Activated naive CD8-positive, alpha-beta T cell treated with anti-CD3 and anti-CD28 coated beads for 36 hours (primary cell): ENCODE data around the gene ZNF462. TPM values are rescaled to one million over a fixed set of nuclear protein-coding genes. Genes with fewer than 3 reads are reported as not detected.
"Not testable (repeated sequence)": the region's sequence is repeated elsewhere in the genome, so short reads cannot be mapped to it uniquely, and the experiment has no call there.

ENCODE experiments used
- DNase-seq: peaks from one replicate; pipeline ENCODE4 v3.0.0; 2021
- H3K27ac Mint-ChIP-seq: one replicate; pipeline ENCODE4 v1.8.0; 2022; ENCODE audit warnings: mild to moderate bottlenecking, moderate library complexity, mixed read lengths
- H3K27me3 Mint-ChIP-seq: one replicate; pipeline ENCODE4 v1.8.0; 2022; ENCODE audit warnings: mild to moderate bottlenecking, mixed read lengths
- H3K36me3 Mint-ChIP-seq: one replicate; pipeline ENCODE4 v1.8.0; 2021; ENCODE audit warnings: mild to moderate bottlenecking, mixed read lengths
- H3K4me1 Mint-ChIP-seq: one replicate; pipeline ENCODE4 v1.8.0; 2021; ENCODE audit warnings: mixed read lengths
- H3K4me3 Mint-ChIP-seq: one replicate; pipeline ENCODE4 v1.8.0; 2022; ENCODE audit warnings: mild to moderate bottlenecking, moderate library complexity, mixed read lengths
- H3K9me3 Mint-ChIP-seq: one replicate; pipeline ENCODE4 v1.8.0; 2022; ENCODE audit warnings: mixed read lengths
- total RNA-seq, 2 experiments: library from RNA; stranded (reverse); gene quantifications; one replicate each; pipeline ENCODE4 v1.2.3, GENCODE V29; 2021

ZNF462 gene
- total RNA-seq, 2 experiments from 2014 or later, result 0.23 TPM; not detected in 1

DNA sequence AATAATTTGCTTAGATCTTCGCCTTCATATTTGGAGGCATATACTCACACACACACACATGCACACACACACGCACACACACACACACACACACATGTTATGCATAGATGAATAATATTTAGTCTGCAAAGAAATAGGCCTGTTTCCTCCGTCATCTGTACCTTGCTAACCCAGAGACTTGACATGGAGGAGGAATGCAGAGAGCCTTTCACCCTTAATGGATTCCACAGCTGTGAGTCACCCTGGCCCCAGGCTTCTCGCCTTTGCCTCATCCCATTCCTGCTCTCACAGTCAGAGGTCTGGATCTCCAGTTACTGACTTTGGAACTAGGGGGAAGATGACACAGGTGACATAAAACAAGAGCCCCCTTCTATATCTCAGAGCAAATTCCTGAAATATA is 29.7 kb downstream of the ZNF462 start:
- Mint-ChIP-seq H3K4me1 (no peaks in the 10 kb centered on the region), H3K36me3 (no peaks in the 10 kb centered on the region), H3K9me3 (no peaks in the 10 kb centered on the region), H3K27me3 (no peaks in the 10 kb centered on the region), H3K4me3 (no peak overlapping the region), H3K27ac (no peak overlapping the region)
- no peak for DNase-seq

DNA sequence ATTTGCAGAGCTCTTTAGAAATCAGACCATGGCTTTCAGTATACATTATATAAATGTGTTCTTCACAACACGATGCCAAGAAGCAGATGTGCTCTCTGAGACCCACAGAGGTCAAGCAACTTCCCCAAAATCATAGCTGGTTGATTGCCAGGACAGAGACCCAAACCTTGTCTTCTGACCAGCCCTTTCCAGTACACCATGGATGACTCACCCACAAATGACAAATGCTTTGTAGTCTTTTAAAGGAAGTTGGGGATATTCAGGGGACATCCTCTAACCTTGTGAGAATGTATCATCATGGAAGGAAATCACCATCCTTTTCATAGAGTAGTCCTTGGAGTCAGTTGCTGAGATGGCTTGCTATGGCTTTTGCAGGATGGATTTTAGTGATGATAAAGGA is 30.1 kb downstream of the ZNF462 start:
- Mint-ChIP-seq H3K36me3 (no peaks in the 10 kb centered on the region), H3K9me3 (no peaks in the 10 kb centered on the region), H3K27me3 (no peaks in the 10 kb centered on the region), H3K4me3 (no peak overlapping the region), H3K27ac (no peak overlapping the region), H3K4me1 (no peaks in the 10 kb centered on the region)
- no peak for DNase-seq

DNA sequence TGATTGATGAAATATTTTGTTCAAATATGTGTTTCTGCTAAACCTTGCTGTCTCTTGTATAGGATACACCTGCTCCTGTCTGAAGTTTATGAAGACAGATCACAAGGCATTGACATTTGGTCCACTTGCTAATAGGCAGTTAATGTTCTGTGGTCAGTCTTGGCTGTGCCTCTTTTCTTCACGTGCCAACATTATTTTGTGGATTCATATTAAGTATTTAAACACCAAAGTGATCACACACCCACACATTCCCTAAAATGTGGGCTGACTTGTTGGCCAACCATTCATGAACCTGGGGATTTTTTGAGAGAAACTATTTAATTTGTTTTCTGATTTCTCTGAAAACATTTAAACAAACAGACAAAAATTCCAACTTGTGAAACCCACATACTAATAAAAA is 33.7 kb downstream of the ZNF462 start:
- peaks cover 4% of the 10 kb centered on the region for H3K9me3 Mint-ChIP-seq
- no peaks in the 10 kb centered on the region for H3K4me1 Mint-ChIP-seq
- no peaks in the 10 kb centered on the region for H3K36me3 Mint-ChIP-seq
- DNase-seq, result no peak
- no peak overlapping the region for H3K27ac Mint-ChIP-seq
- no peaks in the 10 kb centered on the region for H3K27me3 Mint-ChIP-seq
- no peak overlapping the region for H3K4me3 Mint-ChIP-seq

- DNase-seq, result no peak
- Mint-ChIP-seq H3K27me3 (no peaks in the 10 kb centered on the region), H3K27ac (no peak overlapping the region), H3K4me1 (no peaks in the 10 kb centered on the region), H3K36me3 (no peaks in the 10 kb centered on the region), H3K9me3 (peaks cover 5% of the 10 kb centered on the region), H3K4me3 (no peak overlapping the region)
Observed at GRCh38 chr9:106897236-106897635, 34.3 kb downstream of the ZNF462 start.

- H3K4me3 Mint-ChIP-seq, result no peak overlapping the region
- no peak for DNase-seq
- no peak overlapping the region for H3K27ac Mint-ChIP-seq
- no peaks in the 10 kb centered on the region for H3K27me3 Mint-ChIP-seq
- H3K9me3 Mint-ChIP-seq, result peaks cover 9% of the 10 kb centered on the region
- H3K4me1 Mint-ChIP-seq, result no peaks in the 10 kb centered on the region
- H3K36me3 Mint-ChIP-seq, result no peaks in the 10 kb centered on the region
Observed at GRCh38 chr9:106897751-106898150, 34.8 kb downstream of the ZNF462 start.

DNA sequence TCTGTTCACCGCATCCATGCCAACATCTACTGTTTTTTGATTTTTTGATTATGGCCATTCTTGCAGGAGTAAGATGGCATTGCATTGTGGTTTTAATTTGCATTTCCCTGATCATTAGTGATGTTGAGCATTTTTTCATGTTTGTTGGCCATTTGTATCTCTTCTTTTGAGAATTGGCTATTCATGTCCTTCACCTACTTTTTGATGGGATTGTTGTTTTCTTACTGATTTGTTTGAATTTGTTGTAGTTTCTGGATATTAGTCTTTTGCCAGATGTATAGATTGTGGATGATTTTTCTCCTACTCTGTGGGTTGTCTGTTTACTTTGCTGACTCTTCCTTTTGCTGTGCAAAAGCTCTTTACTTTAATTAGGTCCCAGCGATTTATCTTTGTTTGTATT is 37.6 kb downstream of the ZNF462 start:
- not testable (repeated sequence) for H3K27me3 Mint-ChIP-seq, H3K36me3 Mint-ChIP-seq, H3K4me3 Mint-ChIP-seq, DNase-seq, H3K4me1 Mint-ChIP-seq, H3K27ac Mint-ChIP-seq
- H3K9me3 Mint-ChIP-seq, result peaks cover 23% of the 10 kb centered on the region

DNA sequence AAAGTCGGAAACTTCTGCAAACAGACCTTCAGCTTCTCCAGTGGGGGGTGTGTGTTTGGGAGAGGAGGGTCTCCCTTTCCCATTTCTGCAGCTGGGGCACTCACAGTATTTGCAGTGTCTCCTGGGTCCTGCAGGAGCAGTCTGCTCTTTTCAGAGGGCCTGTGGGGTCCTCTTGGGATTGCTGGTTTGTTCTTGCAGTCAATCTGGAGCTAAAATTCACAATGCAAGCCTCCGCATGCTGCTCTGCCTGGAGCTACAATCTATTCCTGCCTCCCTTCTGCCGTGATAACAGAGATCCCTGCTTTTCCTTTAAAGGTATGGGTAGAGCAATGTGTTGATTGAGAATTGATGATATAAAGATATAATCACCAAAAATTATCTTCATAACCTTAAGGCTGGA is 43.2 kb downstream of the ZNF462 start:
- no peak for DNase-seq
- Mint-ChIP-seq H3K4me1 (no peaks in the 10 kb centered on the region), H3K36me3 (peaks cover 1% of the 10 kb centered on the region), H3K27ac (no peak overlapping the region), H3K4me3 (no peak overlapping the region), H3K9me3 (peaks cover 19% of the 10 kb centered on the region), H3K27me3 (no peaks in the 10 kb centered on the region)

DNA sequence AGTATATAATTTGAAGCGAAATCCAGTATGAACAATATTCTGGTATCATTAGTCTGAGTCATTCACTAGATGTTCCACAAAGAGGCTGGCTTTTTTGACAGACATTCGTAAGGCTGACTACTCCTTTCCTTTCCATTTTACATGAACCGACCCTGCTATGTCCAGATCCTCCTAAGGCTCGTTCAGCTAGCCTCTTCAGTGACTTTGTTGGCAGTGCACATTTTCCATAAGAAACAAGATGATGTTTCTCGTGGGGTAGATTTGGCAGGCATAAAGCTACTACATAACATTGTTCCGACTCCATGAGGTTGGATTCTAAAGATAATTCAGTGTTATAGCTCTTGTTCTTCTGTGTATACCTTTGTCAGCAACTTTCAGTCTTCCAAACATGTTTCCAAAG is 49.0 kb downstream of the ZNF462 start:
- no peak for DNase-seq
- no peaks in the 10 kb centered on the region for H3K9me3 Mint-ChIP-seq
- H3K27me3 Mint-ChIP-seq, result no peaks in the 10 kb centered on the region
- H3K4me1 Mint-ChIP-seq, result no peaks in the 10 kb centered on the region
- H3K27ac Mint-ChIP-seq, result no peak overlapping the region
- H3K4me3 Mint-ChIP-seq, result no peak overlapping the region
- no peaks in the 10 kb centered on the region for H3K36me3 Mint-ChIP-seq

DNA sequence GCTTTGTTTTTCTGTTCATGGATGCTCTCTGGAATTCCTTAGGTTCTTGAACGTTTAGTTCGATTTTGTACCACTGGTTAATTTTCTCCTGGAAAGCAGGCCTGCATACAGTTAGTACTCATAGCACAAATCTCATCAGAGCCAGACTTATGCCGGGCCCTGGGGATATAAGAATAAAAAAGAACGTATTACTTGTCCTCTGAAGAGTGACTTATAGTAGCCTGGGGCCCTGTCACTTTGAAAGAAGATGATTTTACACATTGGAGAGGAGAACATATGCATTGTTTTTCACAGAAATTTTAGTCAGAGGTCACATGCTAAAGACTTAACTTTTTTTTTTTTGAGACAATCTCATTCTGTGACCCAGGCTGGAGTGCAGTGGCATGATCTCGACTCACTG is 50.3 kb downstream of the ZNF462 start:
- Mint-ChIP-seq H3K4me1 (no peaks in the 10 kb centered on the region), H3K4me3 (no peak overlapping the region), H3K9me3 (no peaks in the 10 kb centered on the region), H3K36me3 (no peaks in the 10 kb centered on the region), H3K27ac (no peak overlapping the region), H3K27me3 (no peaks in the 10 kb centered on the region)
- DNase-seq, result no peak

GRCh38 chr9:106915851-106916250 is 52.9 kb downstream of the ZNF462 start:
- Mint-ChIP-seq H3K27me3 (no peaks in the 10 kb centered on the region), H3K4me1 (no peaks in the 10 kb centered on the region), H3K9me3 (no peaks in the 10 kb centered on the region), H3K27ac (no peak overlapping the region), H3K4me3 (no peak overlapping the region), H3K36me3 (no peaks in the 10 kb centered on the region)
- DNase-seq, result no peak

DNA sequence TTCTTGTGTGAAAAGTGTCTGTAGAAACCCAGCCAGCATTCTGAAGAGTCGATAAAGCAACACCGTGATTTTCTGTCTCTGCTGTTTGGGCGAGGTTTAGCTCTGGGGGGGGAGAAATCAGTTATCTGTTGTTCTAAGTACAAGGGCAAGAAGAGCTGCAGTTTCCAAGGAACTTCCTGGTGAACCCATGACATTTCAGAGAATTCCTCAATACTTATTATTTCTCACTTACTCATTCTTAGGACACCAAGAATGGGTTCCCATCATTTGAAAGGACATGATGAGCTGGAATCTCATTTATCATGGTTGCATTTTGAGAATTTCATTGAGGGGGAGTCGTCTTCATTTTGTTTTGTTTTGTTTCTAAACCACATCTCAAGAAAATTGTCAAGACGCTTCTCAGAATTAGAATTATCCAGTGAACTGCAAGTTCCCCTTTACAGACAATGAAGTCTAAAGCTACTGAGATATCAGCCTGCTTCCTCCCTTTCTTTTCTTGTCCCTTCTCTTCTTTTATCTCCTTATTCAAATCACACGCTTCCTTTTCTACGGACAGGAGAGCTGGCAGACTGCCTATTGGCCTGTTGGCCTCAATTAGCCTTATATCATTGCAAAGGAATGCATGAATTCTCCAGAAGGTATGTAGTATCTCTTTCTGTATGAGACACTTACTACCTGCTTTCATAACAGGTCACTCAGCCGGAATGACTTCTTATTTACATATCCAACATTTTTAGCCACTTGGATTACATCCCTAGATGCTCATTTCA is 53.7 kb downstream of the ZNF462 start:
- no peaks in the 10 kb centered on the region for H3K9me3 Mint-ChIP-seq
- no peak overlapping the region for H3K27ac Mint-ChIP-seq
- H3K4me3 Mint-ChIP-seq, result no peak overlapping the region
- H3K27me3 Mint-ChIP-seq, result no peaks in the 10 kb centered on the region
- no peak for DNase-seq
- H3K36me3 Mint-ChIP-seq, result no peaks in the 10 kb centered on the region
- peaks cover 7% of the 10 kb centered on the region for H3K4me1 Mint-ChIP-seq

DNA sequence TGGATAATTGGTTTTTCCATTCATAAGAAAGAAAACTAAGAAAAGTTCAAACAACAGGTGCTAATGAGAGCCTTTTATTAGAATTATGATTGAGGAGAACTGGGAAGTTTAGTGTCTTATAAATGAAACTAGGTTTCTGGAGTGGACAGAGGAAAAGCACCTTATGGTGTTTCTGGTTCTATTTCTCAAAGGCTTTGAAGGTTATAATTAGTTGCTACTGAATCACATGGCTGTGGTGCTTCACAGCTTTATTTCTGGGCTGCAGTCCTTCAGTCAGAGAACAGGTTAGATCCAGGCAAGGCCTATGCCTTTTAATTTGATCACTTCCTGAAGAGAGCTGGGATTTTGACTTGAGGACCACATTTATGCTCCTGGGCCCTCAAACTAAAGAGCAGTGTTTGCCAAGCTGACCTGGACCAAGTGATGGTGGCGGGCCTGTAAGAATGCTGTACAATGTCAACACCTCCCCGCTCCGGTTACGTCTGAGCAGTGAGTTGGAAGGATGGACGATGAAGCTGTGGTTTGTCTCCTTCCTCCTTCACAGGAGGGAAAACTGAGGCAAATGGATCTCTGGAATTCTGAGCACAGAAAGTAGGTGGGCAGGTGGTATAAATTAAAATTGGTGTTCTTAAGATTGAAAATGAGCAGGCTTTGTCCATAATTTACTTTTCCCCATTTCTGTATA is 56.0 kb downstream of the ZNF462 start:
- H3K4me3 Mint-ChIP-seq, result no peak overlapping the region
- DNase-seq, result no peak
- no peaks in the 10 kb centered on the region for H3K9me3 Mint-ChIP-seq
- no peaks in the 10 kb centered on the region for H3K36me3 Mint-ChIP-seq
- no peak overlapping the region for H3K27ac Mint-ChIP-seq
- H3K27me3 Mint-ChIP-seq, result no peaks in the 10 kb centered on the region
- H3K4me1 Mint-ChIP-seq, result peaks cover 9% of the 10 kb centered on the region

DNA sequence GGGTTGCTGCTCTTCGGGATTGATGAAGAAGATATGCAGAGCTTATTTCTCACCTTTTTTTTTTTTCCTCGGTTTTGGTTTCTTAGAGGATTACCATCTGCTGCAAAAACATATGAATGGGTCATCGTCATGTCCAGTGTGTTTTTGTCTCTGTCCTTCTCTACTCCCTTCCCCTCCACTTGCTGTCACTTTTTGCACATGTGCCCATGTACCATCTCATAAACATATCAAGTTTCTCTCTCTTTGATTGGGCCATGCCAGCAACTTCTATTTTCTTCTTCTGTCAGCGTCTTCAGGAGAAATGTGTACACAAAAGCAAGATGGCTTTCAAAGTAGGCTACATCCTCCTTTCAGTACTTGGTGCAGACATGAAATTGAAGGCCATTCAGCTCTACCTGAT is 57.1 kb downstream of the ZNF462 start:
- Mint-ChIP-seq H3K27ac (no peak overlapping the region), H3K4me1 (peaks cover 9% of the 10 kb centered on the region), H3K36me3 (no peaks in the 10 kb centered on the region), H3K27me3 (no peaks in the 10 kb centered on the region), H3K4me3 (no peak overlapping the region), H3K9me3 (no peaks in the 10 kb centered on the region)
- DNase-seq, result no peak

GRCh38 chr9:106920701-106921283 is 57.8 kb downstream of the ZNF462 start:
- Mint-ChIP-seq H3K9me3 (no peaks in the 10 kb centered on the region), H3K4me1 (peaks cover 9% of the 10 kb centered on the region), H3K36me3 (no peaks in the 10 kb centered on the region), H3K27ac (no peak overlapping the region), H3K27me3 (no peaks in the 10 kb centered on the region), H3K4me3 (no peak overlapping the region)
- DNase-seq, result no peak

- Mint-ChIP-seq H3K36me3 (no peaks in the 10 kb centered on the region), H3K4me3 (no peak overlapping the region), H3K4me1 (peaks cover 9% of the 10 kb centered on the region), H3K27me3 (no peaks in the 10 kb centered on the region), H3K27ac (no peak overlapping the region), H3K9me3 (no peaks in the 10 kb centered on the region)
- DNase-seq, result no peak
Observed at GRCh38 chr9:106921341-106921899, 58.5 kb downstream of the ZNF462 start.
